Epidermal melanocyte (primary cell): ENCODE measurements around the gene TOR4A.
"Not testable (repeated sequence)": the region's sequence is repeated elsewhere in the genome, so short reads cannot be mapped to it uniquely, and the experiment has no call there.

Experiments used
- DNase-seq: peaks from one replicate; pipeline ENCODE4 v3.0.0; 2011; ENCODE audit warnings: low spot score; ENCODE audit not compliant: insufficient read length

The TOR4A gene

GRCh38 chr9:137251490-137252268 lies 25.8 kb upstream of the TOR4A start:
- no peak for DNase-seq

GRCh38 chr9:137252555-137253506 lies 24.7 kb upstream of the TOR4A start:
- no peak for DNase-seq

- no peak for DNase-seq
Observed at GRCh38 chr9:137253717-137254623, 23.6 kb upstream of the TOR4A start.

- DNase-seq, result peak; percentile 99
Observed at GRCh38 chr9:137254624-137255447, 22.7 kb upstream of the TOR4A start, which contains the start of gene NELFB. Gene NELFB, plus strand, starts transcription at chr9:137255327.

GRCh38 chr9:137255448-137256114 lies 21.9 kb upstream of the TOR4A start:
- no peak for DNase-seq

GRCh38 chr9:137256362-137256761 lies 21.2 kb upstream of the TOR4A start:
- no peak for DNase-seq

GRCh38 chr9:137256856-137257255 lies 20.7 kb upstream of the TOR4A start:
- no peak for DNase-seq

GRCh38 chr9:137262173-137262908 lies 15.2 kb upstream of the TOR4A start:
- DNase-seq, result not testable (repeated sequence)

- no peak for DNase-seq
Observed at GRCh38 chr9:137262909-137263285, 14.6 kb upstream of the TOR4A start.

GRCh38 chr9:137263506-137263905 lies 14.0 kb upstream of the TOR4A start:
- DNase-seq, result no peak

- no peak for DNase-seq
Observed at GRCh38 chr9:137264067-137264466, 13.5 kb upstream of the TOR4A start.

- no peak for DNase-seq
Observed at GRCh38 chr9:137265496-137266161, 11.9 kb upstream of the TOR4A start.

- no peak for DNase-seq
Observed at GRCh38 chr9:137266162-137266527, 11.4 kb upstream of the TOR4A start.

GRCh38 chr9:137266585-137267453 lies 10.7 kb upstream of the TOR4A start:
- no peak for DNase-seq

GRCh38 chr9:137267933-137268355 lies 9.6 kb upstream of the TOR4A start:
- no peak for DNase-seq

- DNase-seq, result no peak
Observed at GRCh38 chr9:137268538-137269201, 8.9 kb upstream of the TOR4A start.

GRCh38 chr9:137269231-137269772 lies 8.2 kb upstream of the TOR4A start:
- DNase-seq, result peak; percentile 64
